Stimulated activated CD4-positive, alpha-beta T cell treated with anti-CD3 and anti-CD28 coated beads, Interleukin-12 subunit alpha, Interleukin-12 subunit beta, amount 100 ng/mL, for 48 hours (primary cell): ENCODE measurements around the gene GLUL.
"Not testable (repeated sequence)": the region's sequence is repeated elsewhere in the genome, so short reads cannot be mapped to it uniquely, and the experiment has no call there.

Experiments used
- DNase-seq, 3 donors: peaks; one replicate each; pipeline ENCODE4 v3.0.0-alpha.2; 2020; ENCODE audit warnings: low read depth in 2 of 3, low spot score in 1 of 3

Gene GLUL

DNA sequence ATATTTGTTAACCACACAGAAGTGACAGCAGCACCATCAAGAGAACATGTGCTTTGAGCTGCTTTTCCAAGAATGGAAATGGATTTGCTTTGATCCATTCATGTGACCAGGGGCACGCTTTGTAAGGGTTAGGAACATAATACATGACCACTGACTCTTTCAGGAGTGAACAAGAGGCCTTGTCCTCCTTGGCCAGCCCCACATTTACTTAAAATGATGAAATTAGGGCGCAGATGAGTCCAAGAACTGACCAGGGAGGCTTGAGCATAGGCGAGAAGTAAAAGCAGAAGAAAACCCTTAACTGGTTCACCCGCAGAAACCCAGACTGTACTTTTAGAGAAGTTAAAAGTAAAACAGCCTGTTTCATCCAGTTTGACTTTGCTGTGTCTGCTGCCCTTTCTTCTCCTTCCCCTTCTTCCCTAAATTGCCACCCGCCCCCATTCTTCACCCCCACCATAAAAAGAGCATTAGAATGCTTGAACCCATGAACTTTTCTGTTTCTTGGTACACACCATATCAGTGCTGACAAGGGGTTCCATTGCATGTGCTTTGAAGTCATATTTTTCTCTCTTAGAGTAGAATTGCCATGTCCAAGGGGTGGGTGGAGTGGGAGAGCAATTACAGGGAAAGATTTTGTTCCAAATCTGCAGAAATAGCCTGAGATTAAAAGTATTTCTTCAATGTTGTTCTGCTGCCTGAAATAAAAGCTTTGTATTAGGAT is 2.6 kb upstream of the GLUL start:
- DNase-seq: no peak

- DNase-seq: peak in 2 of 3 donors; percentile 2 to 5
Measured at GRCh38 chr1:182392050-182393028, 749 bp upstream of the GLUL start.

- DNase-seq: peak in 1 of 3 donors; percentile 24
Measured at GRCh38 chr1:182391028-182391361, 595 bp downstream of the GLUL start.

GRCh38 chr1:182389619-182390047 is 2.0 kb downstream of the GLUL start:
- DNase-seq: peak in 1 of 3 donors; percentile 14

DNA sequence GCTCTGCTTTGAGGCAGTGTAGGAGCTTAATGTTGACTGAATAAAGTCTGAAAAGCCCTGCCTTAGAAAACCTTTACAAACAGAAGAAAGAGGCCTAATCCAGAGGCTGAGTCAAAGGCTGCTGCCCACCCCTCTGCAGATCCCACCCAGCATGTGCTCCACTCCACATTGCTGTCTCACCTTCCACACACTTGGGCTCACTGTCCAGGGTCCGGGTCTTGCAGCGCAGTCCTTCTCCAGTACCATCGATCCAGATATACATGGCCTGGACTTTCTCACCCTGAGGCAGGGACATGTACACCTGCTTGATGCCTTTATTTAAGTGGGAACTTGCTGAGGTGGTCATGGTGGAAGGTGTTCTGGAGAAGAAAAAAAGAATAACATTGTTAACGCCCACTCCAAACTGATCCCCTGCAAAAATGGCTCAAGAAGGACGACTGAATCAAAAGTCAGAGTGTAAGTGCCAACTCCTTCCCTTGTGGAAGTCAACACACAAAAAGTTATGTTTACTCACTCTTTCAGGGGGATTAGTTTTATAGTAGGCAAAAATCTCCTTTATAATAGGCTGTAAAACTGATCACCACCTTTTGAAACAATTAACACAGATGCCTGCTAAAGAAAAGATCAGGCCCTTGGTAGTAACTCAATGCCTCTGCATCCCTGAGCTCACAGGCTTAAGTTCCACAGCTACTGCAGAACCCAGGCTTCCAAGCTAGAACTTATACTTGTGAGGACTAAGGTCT is 3.0 kb downstream of the GLUL start:
- no peak for DNase-seq

DNA sequence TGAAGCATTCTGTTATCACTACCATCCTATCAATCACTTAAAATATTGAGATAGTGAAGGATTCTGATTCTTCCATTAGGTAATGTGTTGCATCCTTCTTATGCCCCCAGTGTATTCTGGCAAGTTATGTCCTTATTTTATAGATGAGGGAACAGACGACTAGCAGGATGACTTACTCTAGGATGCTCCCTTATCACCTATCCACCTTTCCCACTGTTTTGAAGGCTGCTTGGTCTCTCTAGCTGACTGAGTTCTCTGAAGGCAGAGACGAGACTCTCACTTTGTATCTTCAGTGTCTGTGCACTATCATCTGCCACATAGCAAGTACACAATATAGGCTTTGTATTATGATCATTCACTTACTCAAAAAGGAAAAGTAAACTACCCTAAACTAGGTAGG is 4.0 kb downstream of the GLUL start:
- DNase-seq: no peak

DNA sequence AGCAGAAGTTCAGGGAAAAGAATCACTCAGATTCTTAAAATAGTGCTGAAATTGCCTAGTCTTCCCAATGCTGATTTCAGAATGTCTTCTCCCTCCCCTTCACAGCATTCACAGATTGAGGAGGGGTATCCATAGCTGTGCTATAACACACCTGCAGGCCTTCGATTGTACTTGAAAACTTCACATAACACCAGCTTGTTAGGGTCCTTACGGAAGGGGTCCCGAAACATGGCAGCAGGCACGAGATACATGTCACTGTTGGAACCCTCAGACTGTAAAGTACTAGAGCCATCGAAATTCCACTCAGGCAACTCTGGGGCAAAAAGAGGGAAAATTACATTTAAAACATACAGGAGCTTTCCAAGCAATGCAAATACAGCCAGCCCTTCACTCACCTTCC is 4.6 kb downstream of the GLUL start:
- no peak for DNase-seq

GRCh38 chr1:182385885-182386853 is 5.4 kb downstream of the GLUL start:
- no peak for DNase-seq

GRCh38 chr1:182384387-182384960 is 7.1 kb downstream of the GLUL start:
- no peak for DNase-seq

GRCh38 chr1:182383934-182384333 is 7.7 kb downstream of the GLUL start:
- DNase-seq: no peak

DNA sequence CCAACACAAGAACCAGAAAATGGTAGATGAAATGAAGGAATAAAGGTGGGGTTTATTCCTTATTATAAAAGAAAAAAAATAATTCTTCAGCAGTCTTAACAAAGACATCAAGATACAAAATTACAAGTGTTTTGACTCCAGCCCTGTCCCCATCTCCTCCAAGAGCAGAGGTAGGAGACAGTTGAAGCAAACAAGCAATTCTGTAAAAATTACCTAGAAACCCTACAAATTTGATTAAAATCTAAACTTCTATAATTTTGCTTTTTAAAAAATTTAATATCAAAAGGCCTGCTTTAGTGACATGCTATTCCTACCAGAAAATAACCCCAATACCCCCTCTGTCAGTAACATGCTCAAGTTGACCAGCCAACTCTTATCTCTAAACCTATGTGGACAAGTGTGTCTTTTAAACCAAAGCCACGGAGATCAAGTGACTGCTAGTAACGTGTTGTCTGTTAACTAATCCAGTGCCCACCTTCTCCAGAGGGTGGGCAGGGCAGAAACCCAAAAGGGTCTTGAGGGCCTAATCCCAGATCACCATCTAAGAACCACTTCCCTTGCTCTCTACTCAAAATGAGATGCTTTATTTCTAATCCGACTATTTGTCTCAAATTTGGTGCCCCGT is 8.4 kb downstream of the GLUL start:
- no peak for DNase-seq

DNA sequence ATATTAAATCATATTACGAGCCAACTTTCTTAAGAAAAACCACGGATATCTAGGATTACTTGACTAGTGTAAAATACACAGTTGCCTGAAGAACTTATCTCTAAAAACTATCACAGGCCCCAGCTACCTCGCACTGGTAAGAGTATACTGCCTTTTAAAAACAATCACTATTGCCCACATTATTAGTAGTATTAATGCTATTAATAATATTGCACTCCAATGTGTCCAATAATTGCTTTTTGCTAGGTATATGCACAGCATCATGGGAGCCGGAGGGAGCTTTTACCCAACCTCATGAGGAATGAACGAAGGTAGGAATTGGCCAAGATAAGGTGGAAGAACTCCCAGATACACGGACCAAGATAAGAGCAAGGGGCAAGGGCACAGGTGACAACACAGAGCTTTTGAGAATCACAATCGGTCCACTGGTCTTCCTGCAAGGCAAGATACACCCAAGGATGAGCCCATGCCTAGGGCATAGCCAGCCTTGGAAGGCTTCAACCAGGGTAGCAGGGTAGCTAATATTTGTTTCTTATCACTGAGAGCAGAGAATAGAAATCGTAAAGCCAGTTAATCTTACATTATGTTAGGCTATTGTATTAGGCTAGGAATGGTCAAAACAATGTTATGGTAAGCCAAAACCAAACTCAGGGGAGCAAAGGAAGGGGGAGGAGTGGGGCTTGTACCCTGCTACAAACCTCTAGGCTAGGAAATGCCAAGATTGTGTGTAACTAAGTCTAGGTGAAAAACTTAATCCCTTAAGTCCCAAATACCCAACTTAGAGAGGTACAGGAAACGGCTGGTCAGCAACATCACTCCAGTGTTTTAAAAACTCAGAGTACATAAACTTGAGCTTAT is 9.4 kb downstream of the GLUL start:
- no peak for DNase-seq

DNA sequence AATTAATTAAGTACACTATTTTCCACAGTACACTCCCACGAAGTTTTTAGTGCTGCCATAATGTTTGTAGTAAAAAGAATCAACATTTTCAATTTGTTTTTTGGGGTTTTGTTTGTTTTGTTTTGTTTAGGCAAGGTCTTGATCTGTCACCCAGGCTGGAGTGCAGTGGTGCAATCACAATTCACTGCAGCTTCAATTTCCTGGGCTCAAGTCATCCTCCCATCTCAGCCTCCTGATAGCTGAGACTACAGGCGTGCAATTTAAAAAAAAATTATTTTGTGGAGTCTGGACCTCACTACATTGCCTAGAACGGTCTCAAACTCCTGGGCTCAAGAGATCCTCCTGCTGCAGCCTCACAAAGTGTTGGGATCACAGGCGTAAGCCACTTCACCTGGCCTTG is 11.4 kb downstream of the GLUL start:
- no peak for DNase-seq

- DNase-seq: not testable (repeated sequence)
Measured at GRCh38 chr1:182379781-182380180, 11.8 kb downstream of the GLUL start.

DNA sequence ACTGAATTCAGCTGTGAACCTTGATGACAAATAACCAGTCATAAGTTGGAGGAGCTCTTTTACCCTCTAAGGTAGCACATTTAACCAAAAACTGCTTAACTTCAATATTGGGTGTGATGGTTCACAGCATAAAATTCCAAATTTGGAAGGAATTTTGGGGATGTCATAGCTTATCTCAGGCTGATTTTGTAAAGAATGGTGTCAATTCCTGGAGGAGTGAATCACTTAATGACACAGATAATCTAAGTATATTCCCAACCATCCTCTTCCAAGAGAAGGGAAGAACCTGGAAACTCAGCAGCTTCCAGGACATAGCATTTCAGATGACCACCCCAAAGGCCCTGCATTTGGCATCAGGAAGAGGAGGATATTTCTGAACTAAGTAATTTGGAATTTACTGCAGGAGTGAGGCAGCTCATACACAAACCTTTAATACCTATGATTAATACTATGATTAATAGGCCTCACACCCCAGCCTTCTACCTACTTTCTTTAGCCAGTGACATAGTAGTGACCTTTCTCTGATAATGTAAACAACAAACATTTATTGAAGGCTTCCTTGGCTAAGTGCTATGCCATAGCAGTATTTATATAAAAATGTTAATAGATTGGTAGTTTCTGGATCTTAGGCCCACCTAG is 14.5 kb downstream of the GLUL start:
- no peak for DNase-seq

DNA sequence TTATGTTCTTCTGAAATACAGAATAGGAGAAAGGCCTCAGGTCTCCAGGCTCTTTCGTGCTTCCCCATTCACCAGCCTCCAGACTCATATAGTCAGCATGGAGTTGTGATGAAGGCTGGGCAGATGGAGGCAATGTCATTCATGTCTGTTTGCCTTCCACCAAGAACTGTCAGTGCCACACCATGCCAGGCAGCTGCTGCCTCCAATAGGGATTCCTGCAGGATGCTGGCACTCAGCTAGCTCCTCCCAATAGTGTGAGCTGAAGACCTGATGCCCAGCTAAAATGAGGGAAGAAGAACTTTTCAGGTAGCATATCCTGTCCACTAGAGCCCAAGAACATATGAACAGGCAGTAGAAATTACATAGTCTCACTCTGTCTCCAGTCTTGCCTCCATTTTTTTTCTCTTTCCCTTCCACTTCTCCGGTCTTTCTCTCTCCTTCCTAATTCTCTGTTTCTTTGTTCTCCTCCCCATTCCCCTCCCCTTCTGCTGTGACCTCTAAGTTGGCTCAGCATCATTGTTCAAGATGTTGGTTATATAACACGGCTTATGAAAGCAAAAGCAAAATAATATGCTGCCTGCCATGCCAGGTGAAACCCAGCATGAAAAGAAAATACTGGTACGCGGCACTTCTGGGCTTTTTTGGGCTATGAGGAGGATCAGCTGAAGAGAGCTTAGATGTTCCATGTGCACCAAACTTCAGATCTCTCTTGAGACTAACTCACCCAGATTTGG is 17.3 kb downstream of the GLUL start:
- no peak for DNase-seq

DNA sequence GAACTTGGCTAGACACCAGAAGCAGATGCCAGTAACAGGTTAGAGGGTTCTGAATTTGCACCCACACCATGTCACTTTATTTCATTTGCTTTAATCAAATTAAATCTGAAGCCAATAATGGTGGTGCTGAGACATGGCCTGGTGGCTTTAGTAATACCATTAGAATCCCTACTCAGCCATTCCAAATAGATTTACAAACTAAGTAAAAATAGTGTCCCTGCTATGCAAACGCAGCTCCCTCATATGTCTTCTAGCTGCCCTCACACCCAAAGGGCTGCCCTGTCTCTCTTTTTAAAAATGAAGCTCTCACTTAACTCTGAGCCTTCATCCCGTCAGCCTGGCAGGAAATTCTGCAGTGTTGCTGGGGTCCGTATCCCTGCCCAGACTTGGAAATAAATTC is 21.1 kb downstream of the GLUL start:
- no peak for DNase-seq

DNA sequence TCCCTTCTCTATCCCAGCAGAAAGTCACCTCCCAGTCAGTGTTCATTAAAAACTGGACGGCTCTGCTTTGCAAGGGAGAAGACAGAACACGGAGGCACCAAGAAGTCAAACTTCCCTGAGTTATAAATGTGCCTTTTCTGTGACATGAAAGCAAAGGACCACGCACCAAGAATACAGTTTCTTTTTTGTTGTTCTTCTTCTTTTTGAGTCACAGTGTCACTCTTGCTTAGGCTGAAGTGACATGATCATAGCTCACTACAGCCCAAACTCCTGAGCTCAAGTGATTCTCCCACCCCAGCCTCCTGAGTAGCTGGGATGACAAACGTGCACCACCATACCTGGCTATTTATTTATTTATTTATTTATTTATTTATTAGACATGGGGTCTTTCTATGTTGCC is 22.7 kb downstream of the GLUL start:
- DNase-seq: no peak
